22Rv1 (cell line): ENCODE measurements around the gene POC1B.

Experiments
- H3K27ac ChIP-seq: fragments of 450-650 bp; 2 replicates; pipeline ENCODE4 v1.5.1; 2017
- CTCF ChIP-seq: fragments of 450-650 bp; IDR thresholded peaks from 2 replicates; pipeline ENCODE4 v1.5.1; 2017; ENCODE audit warnings: mild to moderate bottlenecking
- ZFX ChIP-seq: fragments of 450-650 bp; IDR thresholded peaks from 2 replicates; pipeline ENCODE4 v1.6.1; 2017; ENCODE audit warnings: antibody characterized with exemption, borderline replicate concordance

Gene POC1B

GRCh38 chr12:89451841-89452251 is 74.0 kb downstream of the POC1B start:
- no peak overlapping the region for H3K27ac ChIP-seq
- TF ChIP-seq CTCF (no peak), ZFX (no peak)

- H3K27ac ChIP-seq: no peak overlapping the region
- no peak for TF ChIP-seq CTCF
- no peak for TF ChIP-seq ZFX
Observed at GRCh38 chr12:89450907-89451306, 74.9 kb downstream of the POC1B start.

- TF ChIP-seq CTCF (no peak), ZFX (no peak)
- H3K27ac ChIP-seq: no peak overlapping the region
Observed at GRCh38 chr12:89448951-89449371, 76.9 kb downstream of the POC1B start.

- no peak overlapping the region for H3K27ac ChIP-seq
- no peak for TF ChIP-seq CTCF
- no peak for TF ChIP-seq ZFX
Observed at GRCh38 chr12:89448526-89448925, 77.3 kb downstream of the POC1B start.

GRCh38 chr12:89439941-89440340 is 85.9 kb downstream of the POC1B start:
- H3K27ac ChIP-seq: no peak overlapping the region
- TF ChIP-seq ZFX (no peak), CTCF (no peak)

GRCh38 chr12:89437231-89437630 is 88.6 kb downstream of the POC1B start:
- TF ChIP-seq CTCF (no peak), ZFX (no peak)
- no peak overlapping the region for H3K27ac ChIP-seq

- no peak overlapping the region for H3K27ac ChIP-seq
- TF ChIP-seq CTCF (no peak), ZFX (no peak)
Observed at GRCh38 chr12:89436062-89436461, 89.8 kb downstream of the POC1B start.
